K562 (cell line): Measurements from ENCODE around the gene TMCO4. TPM values are rescaled to one million over a fixed set of nuclear protein-coding genes. Genes with fewer than 3 reads are reported as not detected.
A peak's percentile ranks its signal among the peaks of the same experiment; 100 is the strongest.

Source experiments
- ATAC-seq: fragments of 200-7000 bp; cut with Tn5 transposase; 3 replicates; pipeline ENCODE4 v1.9.1; 2020; ENCODE audit warnings: moderate library complexity
- BruUV-seq: library from RNA; stranded (reverse); fragments of 400-500 nt; replicated peaks from 2 replicates; lab custom pipeline; 2021; lab: Mats Ljungman, UMichigan
- CTCF ChIA-PET: fragments of 300-600 bp; formaldehyde crosslinking; extraction: SDS; loops from one replicate; lab custom pipeline; 2021; ENCODE audit warnings: low intra/inter-chr PET ratio; lab: Yijun Ruan, JAX
- POLR2A ChIA-PET: fragments of 300-600, 350-650 bp; sonication (Branson Sonifier 250); formaldehyde crosslinking; extraction: SDS; loops from one replicate; lab custom pipeline; 2021; ENCODE audit warnings: antibody characterized with exemption, inconsistent platforms; lab: Yijun Ruan, JAX
- DNase-seq, 4 experiments: peaks; one replicate each; pipeline versions ENCODE4 v3.0.0 to v3.0.0-alpha.2; 2011 to 2018; ENCODE audit warnings: low spot score in 3 of 4, mixed read lengths in 3 of 4; ENCODE audit errors: extremely low read depth in 1 of 4
- FAIRE-seq: peaks from 2 replicates; lab custom pipeline; 2011; peaks lifted over from hg19 to GRCh38; lab: Jason Lieb, UNC
- H2AFZ ChIP-seq: 2 replicates; pipeline ENCODE4 v1.6.0; 2011; ENCODE audit warnings: low read depth, low read length, control low read depth, inconsistent platforms
- H3K27ac ChIP-seq: fragments of 200-600 bp; 3 replicates; pipeline ENCODE4 v1.8.0; 2011; ENCODE audit warnings: low read depth, mild to moderate bottlenecking, control low read depth, inconsistent platforms, low read length, moderate library complexity, mixed read lengths; ENCODE audit errors: extremely low read depth
- H3K27me3 ChIP-seq, 2 experiments: fragments of 300-600 bp in 1 of 2; 2 replicates in 1 of 2; 3 replicates in 1 of 2; pipeline versions ENCODE4 v1.6.0 to v1.8.0; 2011; ENCODE audit warnings: inconsistent platforms in 2 of 2, low read length in 2 of 2, mild to moderate bottlenecking in 1 of 2, mixed read lengths in 1 of 2, moderate library complexity in 1 of 2; ENCODE audit not compliant: control insufficient read depth in 2 of 2, insufficient read depth in 2 of 2
- H3K36me3 ChIP-seq: fragments of 300-600 bp; 3 replicates; pipeline ENCODE4 v1.8.0; 2011; ENCODE audit warnings: mild to moderate bottlenecking, low read length, inconsistent platforms; ENCODE audit not compliant: control insufficient read depth, insufficient read depth
- H3K4me1 ChIP-seq, 2 experiments: fragments of 200-600 bp in 1 of 2; replicated peaks in 1 of 2; 2 replicates in 1 of 2; 3 replicates in 1 of 2; pipeline versions ENCODE4 v1.5.1 to v1.8.0; 2011; ENCODE audit warnings: inconsistent platforms in 2 of 2, low read length in 2 of 2, mild to moderate bottlenecking in 1 of 2, mixed read lengths in 1 of 2, moderate library complexity in 1 of 2; ENCODE audit not compliant: control insufficient read depth in 2 of 2, insufficient read depth in 2 of 2
- H3K4me2 ChIP-seq: 2 replicates; pipeline ENCODE4 v1.6.1; 2011; ENCODE audit warnings: low read length, control low read depth, inconsistent platforms, mixed read lengths; ENCODE audit not compliant: insufficient read depth
- H3K4me3 ChIP-seq: fragments of 200-600 bp; sonication (generic), shearing (Covaris generic); 2 replicates; pipeline ENCODE4 v1.5.1; 2016; ENCODE audit warnings: control low read depth, inconsistent platforms
- H3K79me2 ChIP-seq: fragments of 200-600 bp; 3 replicates; pipeline ENCODE4 v1.8.0; 2011; ENCODE audit warnings: low read length, inconsistent platforms; ENCODE audit not compliant: control insufficient read depth, insufficient read depth
- H3K9ac ChIP-seq, 2 experiments: 2 replicates each; pipeline versions ENCODE4 v1.6.0 to v1.6.1; 2011; ENCODE audit warnings: low read depth in 2 of 2, low read length in 2 of 2, control low read depth in 1 of 2, inconsistent platforms in 1 of 2, mild to moderate bottlenecking in 1 of 2, mixed read lengths in 1 of 2; ENCODE audit not compliant: insufficient read depth in 1 of 2
- H3K9me1 ChIP-seq: one replicate; pipeline ENCODE4 v1.6.0; 2011; ENCODE audit warnings: inconsistent platforms, mild to moderate bottlenecking, low read length, moderate library complexity; ENCODE audit not compliant: control insufficient read depth, insufficient read depth
- H3K9me3 ChIP-seq: replicated peaks from 2 replicates; pipeline ENCODE4 v1.5.1; 2011; ENCODE audit warnings: low read depth, low read length, inconsistent platforms; ENCODE audit not compliant: control insufficient read depth, insufficient read depth
- H4K20me1 ChIP-seq: replicated peaks from 2 replicates; pipeline ENCODE4 v1.6.1; 2011; ENCODE audit warnings: low read length, inconsistent platforms, mixed read lengths; ENCODE audit not compliant: control insufficient read depth, insufficient read depth
- CBX5 ChIP-seq: IDR thresholded peaks from 2 replicates; pipeline ENCODE4 v1.6.1; 2014; ENCODE audit warnings: low read depth, borderline replicate concordance
- CEBPB ChIP-seq: fragments of 450-650 bp; IDR thresholded peaks from 2 replicates; pipeline ENCODE4 v1.6.1; 2016; ENCODE audit warnings: missing genetic modification characterization, missing compliant biosample characterization
- DNMT1 ChIP-seq: fragments of 450-650 bp; IDR thresholded peaks from 2 replicates; pipeline ENCODE4 v1.6.1; 2016; ENCODE audit warnings: antibody characterized with exemption, mild to moderate bottlenecking
- E4F1 ChIP-seq: fragments of 250-450 bp; sonication (Bioruptor Pico); IDR thresholded peaks from 2 replicates; pipeline ENCODE4 v1.5.0; 2021; ENCODE audit warnings: mild to moderate bottlenecking, borderline replicate concordance
- FOXA1 ChIP-seq: fragments of 450-650 bp; IDR thresholded peaks from 2 replicates; pipeline ENCODE4 v1.6.1; 2016; ENCODE audit warnings: mild to moderate bottlenecking, borderline replicate concordance
- GTF3C2 ChIP-seq: IDR thresholded peaks from 3 replicates; pipeline ENCODE4 v1.6.1; 2011; ENCODE audit warnings: borderline replicate concordance, mild to moderate bottlenecking, moderate library complexity; ENCODE audit not compliant: insufficient read length; ENCODE audit errors: extremely low read depth
- KAT2B ChIP-seq: IDR thresholded peaks from one replicate; pipeline ENCODE4 v1.6.1; 2012; ENCODE audit warnings: low read depth, mild to moderate bottlenecking, control low read depth, inconsistent platforms, low read length, moderate library complexity
- RBFOX2 ChIP-seq: fragments of 200-400 bp; formaldehyde crosslinking; IDR thresholded peaks from 2 replicates; pipeline ENCODE4 v1.6.1; 2017; ENCODE audit warnings: low read depth, mild to moderate bottlenecking, low read length, moderate library complexity
- SPI1 ChIP-seq: IDR thresholded peaks from 2 replicates; pipeline ENCODE4 v1.6.1; 2011; ENCODE audit warnings: low read depth, low read length, control low read depth, borderline replicate concordance
- TGIF2 ChIP-seq: sonication (generic); formaldehyde crosslinking; IDR thresholded peaks from 2 replicates; pipeline ENCODE4 v1.8.1; 2022; ENCODE audit warnings: mild to moderate bottlenecking, missing genetic modification reagents, moderate library complexity
- ZBTB17 ChIP-seq: fragments of 450-650 bp; formaldehyde crosslinking; IDR thresholded peaks from 2 replicates; pipeline ENCODE4 v1.4.0; 2020; ENCODE audit warnings: mild to moderate bottlenecking
- WGBS: fragments of 100-300 bp; shearing (Covaris generic); methylation state at CpG from one replicate; pipeline ENCODE4 v1.1.6; 2016; ENCODE audit warnings: low coverage, mixed read lengths; ENCODE audit not compliant: insufficient coverage; ENCODE audit errors: missing lambda C conversion rate; 5-methylcytosine and 5-hydroxymethylcytosine counted together
- in situ Hi-C: fragments of 300-500 bp; cut with MboI; formaldehyde crosslinking; loops from 4 replicates; pipeline ENCODE4 v1.15.0; 2018; ENCODE audit warnings: inconsistent platforms, mixed read lengths
- intact Hi-C: fragments of 100-400 bp; cut with micrococcal nuclease; formaldehyde crosslinking; loops from 2 replicates; pipeline ENCODE4 v1.14.2; 2022
- polyA plus RNA-seq, 8 experiments: library from polyadenylated mRNA; depleted of rRNA in 4 of 8; stranded (reverse) in 5 of 8; unstranded in 3 of 8; fragments of >200 nt; fragmentation: Nextera tagmentation in 2 of 8; fragmentation: Illumina TruSeq in 1 of 8; extraction: Ambion mirVana in 2 of 8; extraction: Trizol in 1 of 8; gene quantifications; 2 replicates each; pipeline versions ENCODE4 v1.2.1 to v1.2.3, GENCODE V29; 2011 to 2014; ENCODE audit warnings: inconsistent platforms in 1 of 8, missing spikeins in 1 of 8
- total RNA-seq, 7 experiments: library from RNA; depleted of rRNA in 6 of 7; stranded (reverse); fragments of >200 nt in 6 of 7; fragmentation: Illumina TruSeq in 2 of 7; extraction: Trizol in 2 of 7; gene quantifications; 2 replicates each; pipeline versions ENCODE4 v1.2.1 to v1.2.3, GENCODE V29; 2011 to 2021; ENCODE audit warnings: low replicate concordance in 1 of 7

The TMCO4 gene
- total and polyA plus RNA-seq, 9 of the 15 experiments (the other 6 are each of a cell fraction or from before 2014, with no cell fraction given) = 0.06 to 2.1 (median 1.2) TPM

- TF ChIP-seq E4F1 = no peak
Observed at GRCh38 chr1:19690342-19690741, 109.4 kb downstream of the TMCO4 start (continued).

GRCh38 chr1:19689856-19690255 is 109.9 kb downstream of the TMCO4 start:
- CTCF ChIA-PET = no interaction called here
- 0% methylated on average over 3 of the region's 3 CpGs for WGBS
- Histone ChIP-seq H3K4me2 (no peak overlapping the region), H3K4me3 (no peak overlapping the region), H4K20me1 (0 out of 2 replicates have a peak, but pooled peaks cover 4% of the 10 kb centered on the region), H3K9ac (no peak overlapping the region), H3K27ac (no peak overlapping the region), H3K9me1 (no peaks in the 10 kb centered on the region), H2AFZ (no peak overlapping the region), H3K27me3 (peaks cover 12 to 45% of the 10 kb centered on the region in 2 experiments; a peak in 4 of 5 replicates), H3K4me1 (no peaks in the 10 kb centered on the region), H3K36me3 (no peaks in the 10 kb centered on the region), H3K79me2 (no peaks in the 10 kb centered on the region), H3K9me3 (no peaks in the 10 kb centered on the region)
- no peak for TF ChIP-seq FOXA1
- 0 out of 2 replicates have a peak, but pooled peaks have one; percentile 31 for TF ChIP-seq CBX5
- TF ChIP-seq KAT2B = no peak
- TF ChIP-seq CEBPB (tag) = no peak
- TF ChIP-seq DNMT1 = no peak
- peak; percentile 40; the same call in 1 of the 2 replicates for TF ChIP-seq SPI1
- TF ChIP-seq RBFOX2 = no peak
- no peak for TF ChIP-seq ZBTB17 (CRISPR knock-in tag)
- TF ChIP-seq TGIF2 = no peak
- TF ChIP-seq GTF3C2 = no peak
- ATAC-seq (no peak), DNase-seq (no peak), FAIRE-seq (no peak)
- in situ Hi-C loops (no loop called here), intact Hi-C loops (no loop called here)
- POLR2A ChIA-PET = interaction anchor here (0.5 to 0.7 kb wide), 3 partner anchors 17 to 96 kb away, joined by 3 to 5 read pairs (median 3); no protein-coding TSS in a partner anchor
- BruUV-seq = no TSS peak
